Measurements from ENCODE around the gene FNIP2. TPM values are rescaled to one million over a fixed set of nuclear protein-coding genes. Genes with fewer than 3 reads are reported as not detected.

FNIP2 gene
- total and polyA plus RNA-seq, 10 donors: 2.4 to 59.1 (median 36.7) TPM

- H3K36me3 ChIP-seq: peaks cover 0 to 61% (median 2%) of the 10 kb centered on the region in 6 donors
- no peak overlapping the region for H3K4me3 ChIP-seq
- DNase-seq: no peak
- H3K9me3 ChIP-seq: no peaks in the 10 kb centered on the region
- no peaks in the 10 kb centered on the region for H3K4me1 ChIP-seq
- WGBS, 5 donors: 88 to 97% (median 90%) methylated on average over 2 of the region's 2 CpGs
- TF ChIP-seq POLR2AphosphoS5 (IDR thresholded peaks at IDR 0.05) (no peak), POLR2A (IDR thresholded peaks at IDR 0.05) (no peak), CTCF (IDR thresholded peaks at IDR 0.05 in 8 of 11, conservative IDR thresholded peaks at IDR 0.05 in 3 of 11) (no peak)
- intact Hi-C loops (cut with DNase I; ENCODE audit: low total_unique reads): no loop called here
- H3K27me3 ChIP-seq (replicated peaks in 1 of 7): no peaks in the 10 kb centered on the region
- no peak overlapping the region for H3K27ac ChIP-seq
Measured at GRCh38 chr4:158837527-158838141, 68.8 kb downstream of the FNIP2 start.

- no peak for DNase-seq
- Histone ChIP-seq H3K27me3 (replicated peaks in 1 of 7) (no peaks in the 10 kb centered on the region), H3K27ac (no peak overlapping the region), H3K4me1 (no peaks in the 10 kb centered on the region), H3K9me3 (no peaks in the 10 kb centered on the region), H3K36me3 (peaks cover 0 to 48% (median 2%) of the 10 kb centered on the region in 6 donors), H3K4me3 (no peak overlapping the region)
- TF ChIP-seq POLR2AphosphoS5 (IDR thresholded peaks at IDR 0.05): no peak
- no peak for TF ChIP-seq POLR2A (IDR thresholded peaks at IDR 0.05)
- TF ChIP-seq CTCF (IDR thresholded peaks at IDR 0.05 in 8 of 11, conservative IDR thresholded peaks at IDR 0.05 in 3 of 11): no peak
- intact Hi-C loops (cut with DNase I; ENCODE audit: low total_unique reads): no loop called here
- WGBS, 5 donors: 93 to 99% (median 97%) methylated on average over 4 of the region's 4 CpGs
Measured at GRCh38 chr4:158840131-158840530, 71.3 kb downstream of the FNIP2 start.

GRCh38 chr4:158841540-158841939 lies 72.7 kb downstream of the FNIP2 start:
- Histone ChIP-seq H3K4me1 (no peaks in the 10 kb centered on the region), H3K9me3 (no peaks in the 10 kb centered on the region), H3K27ac (no peak overlapping the region), H3K4me3 (no peak overlapping the region), H3K27me3 (replicated peaks in 1 of 7) (no peaks in the 10 kb centered on the region), H3K36me3 (peaks cover 0 to 44% (median 2%) of the 10 kb centered on the region in 6 donors)
- TF ChIP-seq POLR2AphosphoS5 (IDR thresholded peaks at IDR 0.05) (no peak), CTCF (IDR thresholded peaks at IDR 0.05 in 8 of 11, conservative IDR thresholded peaks at IDR 0.05 in 3 of 11) (no peak), POLR2A (IDR thresholded peaks at IDR 0.05) (no peak)
- intact Hi-C loops (cut with DNase I; ENCODE audit: low total_unique reads): no loop called here
- 82 to 94% (median 92%) methylated on average over 3 of the region's 3 CpGs for WGBS, 5 donors
- DNase-seq: no peak

GRCh38 chr4:158845311-158846041 lies 76.7 kb downstream of the FNIP2 start:
- Histone ChIP-seq H3K36me3 (peaks cover 0 to 42% (median under 1%) of the 10 kb centered on the region in 6 donors), H3K4me1 (peaks cover 0 to 3% (median 0%) of the 10 kb centered on the region in 6 donors), H3K4me3 (no peak overlapping the region), H3K9me3 (no peaks in the 10 kb centered on the region), H3K27ac (no peak overlapping the region), H3K27me3 (replicated peaks in 1 of 7) (no peaks in the 10 kb centered on the region)
- no peak for DNase-seq
- TF ChIP-seq CTCF (IDR thresholded peaks at IDR 0.05 in 8 of 11, conservative IDR thresholded peaks at IDR 0.05 in 3 of 11) (no peak), POLR2A (IDR thresholded peaks at IDR 0.05) (no peak), POLR2AphosphoS5 (IDR thresholded peaks at IDR 0.05) (no peak)
- intact Hi-C loops (cut with DNase I; ENCODE audit: low total_unique reads): loop anchor here (5.0 kb wide), 1 partner anchor 113 kb away; no protein-coding TSS in a partner anchor
- WGBS, 5 donors: 85 to 96% (median 92%) methylated on average over 4 of the region's 4 CpGs
